Stimulated activated CD4-positive, alpha-beta T cell treated with anti-CD3 and anti-CD28 coated beads, Interleukin-4, amount 100 ng/mL, for 1 hour (primary cell): ENCODE data around the gene SEMA3C.

ENCODE experiments used
- DNase-seq: peaks from one replicate; pipeline ENCODE4 v3.0.0-alpha.2; 2020

The SEMA3C gene

GRCh38 chr7:80924090-80924489 lies 5.2 kb upstream of the SEMA3C start:
- DNase-seq, result no peak

DNA sequence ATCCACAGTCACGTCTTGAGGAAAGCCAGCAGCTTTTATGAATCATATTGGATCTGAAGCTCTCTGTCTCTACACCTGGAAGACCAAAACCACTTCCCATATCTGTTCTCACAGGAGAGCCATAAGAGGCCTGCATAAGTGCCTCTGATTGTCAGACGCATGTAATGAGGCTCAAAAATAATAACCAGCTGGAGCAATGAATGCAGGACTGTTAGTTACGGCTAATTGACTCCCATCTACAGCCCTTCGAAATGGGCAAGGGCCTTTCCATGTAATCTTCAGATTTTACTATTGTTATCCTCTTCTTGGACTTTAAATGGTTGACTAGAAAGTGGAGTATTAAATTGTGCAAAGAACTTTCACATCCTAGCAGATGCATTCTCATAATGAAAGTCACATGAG lies 4.4 kb upstream of the SEMA3C start:
- DNase-seq, result no peak

- DNase-seq, result no peak
These were observed 3.6 kb upstream of the SEMA3C start for GRCh38 chr7:80922253-80923049.

GRCh38 chr7:80921130-80921529 lies 2.3 kb upstream of the SEMA3C start:
- DNase-seq, result no peak

DNA sequence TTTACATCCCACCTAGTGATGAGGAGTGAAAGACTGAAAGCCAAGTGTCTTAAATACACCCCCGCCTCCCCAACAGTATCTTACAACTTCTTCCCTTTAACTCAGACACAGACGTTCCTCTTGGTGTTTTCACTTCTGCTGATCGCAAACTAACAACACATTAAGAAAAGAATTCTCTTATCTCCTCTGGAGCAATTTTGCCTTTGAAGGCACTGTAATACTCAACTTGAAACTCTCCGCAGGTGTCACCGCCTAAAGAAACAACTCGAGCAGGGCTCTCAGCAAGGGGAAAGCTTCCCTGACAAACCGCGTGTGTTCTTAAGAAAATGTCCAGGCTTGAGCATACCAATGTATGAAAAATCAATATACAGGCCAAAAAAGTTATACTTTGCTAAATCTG lies 452 bp downstream of the SEMA3C start:
- no peak for DNase-seq

DNA sequence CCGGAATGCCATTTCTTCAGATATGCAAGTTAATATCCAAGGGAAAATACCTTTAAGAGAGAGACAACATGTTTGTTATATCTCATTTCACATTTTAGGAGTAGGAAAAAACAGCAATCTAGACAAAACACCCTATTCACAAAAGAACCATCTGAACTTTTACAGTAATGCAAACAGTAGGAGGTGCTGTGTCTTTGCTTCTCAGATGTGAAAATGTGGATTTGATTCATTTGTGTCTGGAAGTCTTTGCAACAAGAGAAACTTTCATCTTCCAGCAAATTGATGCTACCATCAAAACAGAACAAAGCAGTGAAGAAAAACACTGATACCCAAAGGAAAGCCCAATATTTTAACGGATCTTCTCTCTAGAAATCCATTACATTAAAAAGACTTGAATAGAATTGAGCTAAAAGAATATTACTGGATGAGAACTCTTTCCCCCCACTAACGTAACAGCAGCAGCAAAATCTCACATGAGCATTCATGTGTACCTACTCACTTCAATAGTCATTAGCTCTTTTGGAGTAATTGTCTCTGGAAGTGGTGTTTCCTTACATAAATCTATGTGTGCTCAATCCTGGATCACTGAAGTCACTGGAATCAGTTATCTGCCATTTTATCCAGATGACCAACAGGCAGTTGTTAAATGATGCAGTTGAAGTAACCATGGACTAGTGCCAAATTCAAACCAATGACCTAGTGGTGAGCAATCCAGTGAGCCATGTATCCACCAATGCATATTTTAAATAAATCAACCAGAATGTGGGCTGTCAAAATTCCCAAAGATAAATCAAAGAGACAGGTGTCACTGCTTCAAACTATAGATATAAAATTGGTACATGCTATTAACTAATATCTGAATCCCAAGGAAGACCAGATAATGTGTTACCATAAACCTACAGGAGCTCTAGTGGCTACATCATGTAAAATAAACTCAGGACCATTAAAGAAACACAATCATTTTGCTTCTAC lies 1.8 kb downstream of the SEMA3C start:
- no peak for DNase-seq

DNA sequence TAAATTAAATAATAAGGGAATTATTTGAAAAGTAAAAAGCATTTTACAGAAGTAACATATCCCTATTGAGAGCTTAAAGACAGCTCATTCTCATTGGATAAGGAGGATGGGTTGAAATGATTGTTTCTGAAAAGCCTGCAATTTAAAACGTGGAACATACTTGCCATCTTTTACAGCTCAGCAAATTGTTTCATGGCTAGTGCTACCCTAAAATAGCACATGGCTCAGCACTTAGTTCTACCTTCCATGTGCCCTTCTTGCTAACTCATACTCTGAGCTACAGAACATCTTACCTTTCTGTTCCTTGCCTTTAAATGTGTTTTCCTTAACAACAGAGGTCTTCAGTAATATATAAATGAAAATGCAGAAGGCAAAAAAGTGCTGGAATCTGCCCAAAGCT lies 8.6 kb downstream of the SEMA3C start:
- DNase-seq, result no peak

DNA sequence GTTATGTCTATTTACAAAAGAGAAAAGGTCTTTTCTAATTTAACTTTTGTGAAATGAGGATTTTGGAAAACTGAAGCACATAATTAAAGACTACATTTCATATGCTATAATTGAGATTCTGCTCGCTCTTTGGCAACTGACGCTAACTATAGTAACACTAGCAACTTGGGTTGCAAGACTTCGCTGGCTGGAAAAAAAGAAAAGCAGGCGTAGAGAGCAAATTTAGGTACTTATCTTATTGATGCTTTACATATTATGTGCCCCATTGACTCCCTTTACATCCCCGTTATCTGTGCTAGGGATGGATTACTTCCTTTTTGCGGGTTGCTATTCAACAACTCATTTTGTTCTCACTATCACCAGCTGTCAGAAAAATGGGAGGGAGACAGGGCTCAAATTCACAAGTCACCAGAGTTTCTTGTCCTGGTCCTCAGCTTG lies 10.5 kb downstream of the SEMA3C start:
- DNase-seq, result no peak

DNA sequence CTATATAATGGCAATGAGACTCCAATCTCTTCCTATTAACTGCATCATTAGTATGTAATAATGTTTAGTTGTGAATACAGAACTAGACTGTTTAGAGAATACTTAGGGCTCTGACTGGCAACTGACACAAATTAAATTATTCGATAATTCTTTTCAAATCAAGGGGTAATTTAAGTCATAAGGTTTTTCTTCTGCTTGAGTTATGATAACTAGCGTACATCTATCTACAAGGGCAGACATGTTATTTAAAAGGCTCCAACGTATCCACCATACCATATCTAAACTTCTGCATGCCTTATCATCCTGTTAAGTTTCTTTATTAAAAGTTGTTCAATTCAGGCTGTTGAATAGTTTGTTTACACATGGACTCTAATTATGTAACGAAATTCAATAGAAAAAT lies 11.2 kb downstream of the SEMA3C start:
- no peak for DNase-seq

DNA sequence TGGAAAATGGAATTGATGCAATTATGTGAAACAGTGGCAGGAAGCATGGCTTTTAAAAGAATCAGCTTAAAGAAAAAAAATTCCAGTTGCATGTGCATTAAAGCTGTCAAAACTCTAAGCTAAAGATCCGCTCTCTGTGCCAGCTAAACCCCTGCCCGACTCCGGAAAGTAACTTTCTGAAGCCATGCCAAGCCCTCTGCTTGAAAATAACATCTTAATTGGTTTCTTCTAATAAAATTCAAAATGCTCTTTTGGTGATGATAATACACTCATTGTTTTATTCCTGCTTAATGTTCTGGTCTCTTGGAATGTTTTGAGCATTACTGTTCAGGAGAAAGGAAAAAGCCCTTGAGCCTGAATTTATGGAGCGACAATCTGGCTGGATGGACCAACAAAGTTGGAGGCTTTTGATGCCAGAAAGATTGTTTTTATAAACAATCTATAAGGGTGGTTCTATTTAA lies 11.7 kb downstream of the SEMA3C start:
- no peak for DNase-seq

- no peak for DNase-seq
These were observed 13.5 kb downstream of the SEMA3C start for GRCh38 chr7:80905334-80905733.

DNA sequence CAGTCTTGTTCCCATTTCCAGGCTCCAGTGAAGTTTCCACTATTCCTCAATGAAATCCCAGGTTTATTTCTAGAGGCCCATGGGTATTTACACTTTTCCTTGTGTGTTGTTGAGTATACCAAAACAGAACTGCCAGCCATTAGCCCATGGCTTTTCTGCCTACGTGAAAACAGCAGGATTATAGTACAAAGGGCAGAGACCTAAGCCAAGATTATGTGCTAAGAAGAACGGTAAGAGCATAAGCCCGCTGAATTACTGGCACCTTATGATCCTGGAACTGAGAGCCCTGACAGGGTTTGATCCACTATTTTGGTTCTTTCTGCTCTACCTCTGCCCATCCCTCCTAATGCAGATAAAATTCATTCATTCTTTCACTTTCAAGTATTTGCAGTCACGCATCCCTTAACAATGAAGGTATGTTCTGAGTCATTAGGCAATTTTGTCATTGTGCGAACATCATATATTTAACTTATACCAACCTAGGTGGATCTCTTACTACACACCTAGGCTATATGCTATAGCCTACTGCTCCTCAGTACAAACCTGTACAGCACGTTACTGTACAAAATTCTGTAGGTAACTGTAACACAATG lies 16.0 kb downstream of the SEMA3C start:
- no peak for DNase-seq

GRCh38 chr7:80902019-80902418 lies 16.8 kb downstream of the SEMA3C start:
- DNase-seq, result no peak

- DNase-seq, result no peak
These were observed 18.0 kb downstream of the SEMA3C start for GRCh38 chr7:80900583-80901576.

DNA sequence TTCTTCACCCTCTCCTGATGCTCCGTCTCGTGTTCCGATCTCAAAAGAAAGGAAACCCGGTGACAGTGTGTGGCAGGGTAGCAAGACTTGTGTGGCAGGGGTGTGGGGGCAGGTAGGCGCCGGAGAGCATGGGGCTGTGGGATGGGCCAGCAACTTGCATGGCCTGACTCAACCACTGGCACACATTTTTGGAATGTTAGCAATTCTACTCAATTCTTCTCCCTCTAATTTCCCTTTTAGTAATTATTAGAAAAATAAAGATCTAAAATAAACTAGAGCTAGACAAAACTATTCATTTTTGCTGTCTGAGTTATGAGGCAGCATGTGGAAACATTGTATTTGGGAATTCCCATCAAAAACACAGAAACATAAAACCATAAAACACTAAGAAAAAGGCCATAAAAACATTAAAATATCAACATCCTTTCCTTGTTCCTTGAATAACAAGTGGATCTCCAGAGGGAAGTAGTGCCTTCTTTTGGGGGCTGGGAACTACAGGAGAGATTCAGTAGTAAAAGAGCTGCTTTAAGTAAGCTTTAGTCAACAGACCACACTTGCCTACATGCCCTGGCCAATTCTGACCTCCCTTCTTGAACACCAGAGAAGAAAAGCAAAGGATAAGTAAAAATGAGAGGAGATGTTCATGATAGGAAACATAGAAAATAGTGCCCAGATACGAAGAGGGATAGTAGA lies 21.8 kb downstream of the SEMA3C start:
- no peak for DNase-seq

DNA sequence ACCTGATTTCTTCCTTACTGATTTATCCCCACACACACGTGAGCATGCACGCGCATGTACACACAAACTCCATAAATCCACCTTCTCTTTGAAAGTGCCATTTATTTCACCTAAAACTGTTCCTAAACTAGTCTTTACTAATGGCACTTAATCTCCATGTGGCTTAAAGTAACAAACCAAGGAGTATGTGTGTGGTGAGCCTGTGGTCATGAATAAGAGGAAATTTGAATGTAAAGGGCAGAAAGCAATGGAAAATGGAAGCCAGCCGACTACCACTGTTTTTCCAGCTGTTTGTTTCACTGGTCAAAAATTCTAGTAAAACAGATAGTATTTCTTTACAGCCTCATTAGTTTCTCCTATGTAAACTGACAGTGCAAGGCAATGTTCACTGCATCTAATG lies 23.8 kb downstream of the SEMA3C start:
- DNase-seq, result no peak

- DNase-seq, result no peak
These were observed 27.6 kb downstream of the SEMA3C start for GRCh38 chr7:80891259-80891544.

- DNase-seq, result no peak
These were observed 28.2 kb downstream of the SEMA3C start for GRCh38 chr7:80890426-80891258.

DNA sequence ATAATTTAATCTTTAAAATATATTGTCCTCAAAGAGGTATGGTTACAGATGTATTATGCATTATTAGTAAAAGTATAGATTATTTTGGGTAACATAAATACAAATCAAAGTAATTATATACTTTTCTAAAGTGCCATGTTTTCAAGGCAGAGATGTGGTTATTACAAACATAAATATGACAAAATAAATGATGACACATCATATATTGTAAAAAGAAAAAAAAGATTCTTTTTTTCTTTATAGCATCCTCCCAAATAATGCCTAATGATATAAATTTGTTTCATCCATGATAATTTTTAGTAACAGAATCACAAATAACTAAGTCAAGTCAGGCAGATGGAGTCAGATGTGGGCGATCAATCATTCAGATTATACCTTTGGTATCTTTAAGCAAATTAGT lies 29.3 kb downstream of the SEMA3C start:
- no peak for DNase-seq

- no peak for DNase-seq
These were observed 33.1 kb downstream of the SEMA3C start for GRCh38 chr7:80885757-80886156.
